Mononuclear cell (primary cell): ENCODE results near the gene URI1. TPM values are rescaled to one million over a fixed set of nuclear protein-coding genes. Genes with fewer than 3 reads are reported as not detected.

Source experiments
- H3K27me3 ChIP-seq: 2 replicates; pipeline ENCODE4 v1.6.0; 2011; ENCODE audit warnings: low read length, control low read depth; ENCODE audit not compliant: insufficient read depth
- H3K4me1 ChIP-seq: 2 replicates; pipeline ENCODE4 v1.5.1; 2011; ENCODE audit warnings: mild to moderate bottlenecking, low read length, control low read depth; ENCODE audit not compliant: insufficient read depth
- H3K4me3 ChIP-seq: 2 replicates; pipeline ENCODE4 v1.5.1; 2011; ENCODE audit warnings: mild to moderate bottlenecking, low read length, moderate library complexity
- H3K9me3 ChIP-seq: 2 replicates; pipeline ENCODE4 v1.5.1; 2011; ENCODE audit warnings: low read depth, mild to moderate bottlenecking, control low read depth, low read length
- total RNA-seq: library from RNA; depleted of rRNA; stranded (reverse); fragments of >200 nt; gene quantifications from one replicate; pipeline ENCODE4 v1.2.3, GENCODE V29; 2012

Gene URI1
- total RNA-seq, 1 donor: 78.5 TPM

GRCh38 chr19:30061223-30062064 lies 119.4 kb downstream of the URI1 start:
- H3K9me3 ChIP-seq: no peaks in the 10 kb centered on the region
- no peaks in the 10 kb centered on the region for H3K27me3 ChIP-seq
- H3K4me3 ChIP-seq: no peak overlapping the region
- H3K4me1 ChIP-seq: no peaks in the 10 kb centered on the region

DNA sequence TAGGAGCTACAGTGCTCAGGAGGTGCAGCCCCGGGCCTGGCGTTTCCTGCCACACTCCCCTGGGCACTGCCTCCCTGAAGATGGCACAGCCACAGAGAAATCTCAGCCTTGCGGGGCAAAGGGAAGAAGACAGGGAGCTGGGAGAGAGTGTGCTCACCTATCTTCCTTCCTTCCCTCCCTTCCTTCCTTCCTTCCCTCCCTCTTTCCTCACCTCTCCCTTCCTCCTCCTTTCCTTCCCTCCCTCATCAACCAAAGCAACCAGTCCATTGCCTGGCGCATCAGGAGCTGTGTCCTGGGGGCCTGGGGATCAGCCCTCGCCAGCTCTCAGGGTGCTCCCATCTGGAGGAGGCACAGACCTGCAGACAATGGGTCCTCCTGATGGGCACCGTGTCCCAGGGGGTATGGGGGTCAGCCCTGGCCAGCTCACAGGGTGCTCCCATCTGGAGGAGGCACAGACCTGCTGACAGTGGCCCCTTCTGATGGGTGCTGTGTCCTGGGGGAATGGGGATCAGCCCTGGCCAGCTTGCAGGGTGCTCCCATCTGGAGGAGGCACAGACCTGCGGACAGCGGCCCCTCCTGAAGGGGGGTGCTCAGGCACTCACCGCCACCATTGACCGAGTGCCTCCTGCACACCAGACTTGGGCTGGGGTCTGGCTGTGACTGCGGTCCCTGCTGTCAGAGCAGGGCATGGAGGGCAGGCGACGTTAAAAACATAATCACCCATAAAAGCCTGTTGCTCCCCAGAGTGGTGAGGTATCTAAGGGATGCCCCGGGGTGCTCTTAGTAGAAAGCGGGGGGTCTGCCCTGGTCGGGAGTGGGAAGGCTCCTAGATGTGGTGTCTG lies 120.2 kb downstream of the URI1 start:
- Histone ChIP-seq H3K27me3 (no peaks in the 10 kb centered on the region), H3K4me1 (no peaks in the 10 kb centered on the region), H3K4me3 (no peak overlapping the region), H3K9me3 (no peaks in the 10 kb centered on the region)

DNA sequence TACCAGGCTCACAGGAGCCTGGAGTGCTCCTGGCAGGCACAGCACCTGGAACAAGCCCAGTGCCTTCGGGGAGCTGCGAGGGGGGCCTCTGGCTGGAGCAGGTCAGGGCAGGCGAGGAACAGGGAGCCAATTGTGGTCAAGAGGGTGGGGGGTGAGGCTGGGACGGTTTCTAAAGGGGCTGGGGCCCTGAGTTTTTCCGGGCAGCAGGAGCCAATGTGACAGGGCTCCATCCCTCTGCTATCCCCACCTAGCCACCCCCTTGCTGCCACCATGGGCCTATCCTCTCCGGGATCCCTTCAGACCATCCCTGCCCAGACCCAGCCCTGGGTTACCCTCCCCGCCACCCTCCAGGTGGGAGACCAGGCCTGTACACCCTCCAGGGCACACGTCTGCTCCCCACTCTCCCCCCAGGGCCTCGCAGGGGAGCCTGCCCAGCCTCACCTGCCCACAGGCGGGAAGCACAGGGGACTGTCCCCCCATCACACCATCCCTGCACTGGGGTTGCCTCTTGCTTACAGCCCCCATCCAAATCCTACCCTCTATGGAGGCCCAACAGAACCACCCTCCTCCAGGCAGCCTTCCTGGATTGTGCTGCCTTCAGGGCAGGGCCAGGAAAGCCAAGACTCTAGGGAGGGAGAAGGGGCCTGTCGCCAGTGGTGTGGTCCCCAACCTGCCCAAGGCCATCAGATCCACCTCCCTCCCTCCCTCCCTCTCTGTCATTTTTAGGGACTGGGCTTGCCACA lies 121.0 kb downstream of the URI1 start:
- Histone ChIP-seq H3K27me3 (no peaks in the 10 kb centered on the region), H3K4me1 (no peaks in the 10 kb centered on the region), H3K9me3 (no peaks in the 10 kb centered on the region), H3K4me3 (no peak overlapping the region)

DNA sequence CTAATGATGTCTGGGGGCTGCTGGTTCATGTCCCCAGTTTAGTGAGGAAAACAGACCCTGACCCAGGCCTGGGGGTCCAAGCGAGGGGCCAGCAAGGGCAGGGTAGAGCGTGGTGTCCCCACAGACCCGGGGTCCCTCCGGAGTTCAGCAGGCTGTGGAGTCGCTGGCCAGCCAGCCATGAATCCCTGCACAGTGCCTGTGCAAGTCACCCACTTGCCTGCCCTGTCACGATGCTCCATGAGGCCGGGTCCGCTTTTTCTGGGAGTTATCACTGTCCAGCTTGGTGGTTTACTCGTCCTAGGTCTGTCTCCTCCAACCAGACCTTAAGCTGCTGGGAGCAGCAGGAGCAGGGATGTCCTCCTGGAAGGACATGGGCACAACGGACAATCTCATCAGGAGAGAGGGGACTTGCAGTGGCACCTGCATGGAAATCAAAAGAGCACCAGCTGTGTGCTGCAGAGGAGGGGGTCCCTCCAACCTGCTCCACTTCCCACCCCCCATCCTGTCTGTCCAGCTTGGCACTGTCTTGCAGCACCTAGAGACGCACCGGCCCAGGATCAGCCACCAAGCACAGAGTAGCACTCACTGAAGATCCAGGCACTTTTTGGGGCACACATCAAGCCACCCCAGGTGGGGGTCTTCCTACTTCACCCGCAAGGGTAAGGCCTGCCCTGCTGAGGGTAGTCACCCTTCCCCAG lies 121.8 kb downstream of the URI1 start:
- Histone ChIP-seq H3K9me3 (no peaks in the 10 kb centered on the region), H3K4me3 (no peak overlapping the region), H3K27me3 (no peaks in the 10 kb centered on the region), H3K4me1 (no peaks in the 10 kb centered on the region)

DNA sequence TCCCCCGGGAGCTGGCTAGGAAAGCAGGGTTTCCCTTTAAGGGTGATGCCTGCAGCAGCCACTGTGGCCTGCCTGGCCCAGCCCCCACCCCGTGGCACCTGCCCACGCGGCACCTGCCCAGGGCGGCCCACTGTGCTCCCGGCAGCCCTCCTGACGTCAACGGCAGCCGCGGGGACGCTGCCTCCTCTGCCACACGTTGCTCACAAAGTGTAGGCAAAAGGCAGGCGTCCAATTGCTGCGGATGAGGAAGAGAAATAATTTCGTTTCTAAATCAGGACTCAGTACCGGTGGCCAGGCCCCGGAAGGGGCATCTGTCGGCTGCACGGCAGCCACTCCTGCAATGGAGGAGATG lies 122.3 kb downstream of the URI1 start:
- no peaks in the 10 kb centered on the region for H3K27me3 ChIP-seq
- no peaks in the 10 kb centered on the region for H3K9me3 ChIP-seq
- H3K4me3 ChIP-seq: no peak overlapping the region
- no peaks in the 10 kb centered on the region for H3K4me1 ChIP-seq

DNA sequence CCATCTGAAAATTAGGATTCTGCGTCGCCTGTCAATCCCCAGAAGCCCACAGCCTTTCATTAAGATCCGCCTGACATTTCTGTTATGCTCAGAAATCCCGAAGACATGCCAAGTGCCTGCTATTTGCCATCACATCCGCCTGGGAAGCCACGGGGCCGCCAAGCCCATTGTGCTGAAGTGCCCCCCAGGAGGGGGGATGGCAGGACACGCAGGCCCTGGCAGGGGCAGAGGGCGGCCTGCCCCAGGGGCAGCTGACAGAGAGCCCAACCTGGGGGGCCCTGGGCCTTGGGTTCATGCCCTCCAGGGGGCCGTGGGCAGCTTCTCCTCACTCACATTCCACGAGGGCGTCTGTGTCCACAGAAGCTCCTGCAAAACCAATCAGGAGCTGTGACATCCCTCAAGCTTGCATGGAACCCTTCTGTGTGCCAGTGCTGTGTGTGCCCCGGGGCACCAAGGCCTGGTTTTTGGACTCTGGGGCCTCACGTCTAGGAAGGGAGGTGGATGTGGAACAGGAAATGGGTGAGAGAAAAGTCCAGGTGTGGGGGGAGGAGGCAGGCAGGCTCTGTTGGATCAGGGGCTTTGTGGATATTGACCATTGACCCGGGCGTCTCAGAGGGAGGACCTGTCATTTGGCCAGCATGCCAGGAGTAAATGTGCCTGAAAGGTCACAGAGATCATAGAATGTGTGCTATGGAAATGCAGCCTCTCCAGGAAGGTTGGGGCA lies 122.9 kb downstream of the URI1 start:
- no peak overlapping the region for H3K4me3 ChIP-seq
- no peaks in the 10 kb centered on the region for H3K27me3 ChIP-seq
- H3K4me1 ChIP-seq: no peaks in the 10 kb centered on the region
- no peaks in the 10 kb centered on the region for H3K9me3 ChIP-seq

DNA sequence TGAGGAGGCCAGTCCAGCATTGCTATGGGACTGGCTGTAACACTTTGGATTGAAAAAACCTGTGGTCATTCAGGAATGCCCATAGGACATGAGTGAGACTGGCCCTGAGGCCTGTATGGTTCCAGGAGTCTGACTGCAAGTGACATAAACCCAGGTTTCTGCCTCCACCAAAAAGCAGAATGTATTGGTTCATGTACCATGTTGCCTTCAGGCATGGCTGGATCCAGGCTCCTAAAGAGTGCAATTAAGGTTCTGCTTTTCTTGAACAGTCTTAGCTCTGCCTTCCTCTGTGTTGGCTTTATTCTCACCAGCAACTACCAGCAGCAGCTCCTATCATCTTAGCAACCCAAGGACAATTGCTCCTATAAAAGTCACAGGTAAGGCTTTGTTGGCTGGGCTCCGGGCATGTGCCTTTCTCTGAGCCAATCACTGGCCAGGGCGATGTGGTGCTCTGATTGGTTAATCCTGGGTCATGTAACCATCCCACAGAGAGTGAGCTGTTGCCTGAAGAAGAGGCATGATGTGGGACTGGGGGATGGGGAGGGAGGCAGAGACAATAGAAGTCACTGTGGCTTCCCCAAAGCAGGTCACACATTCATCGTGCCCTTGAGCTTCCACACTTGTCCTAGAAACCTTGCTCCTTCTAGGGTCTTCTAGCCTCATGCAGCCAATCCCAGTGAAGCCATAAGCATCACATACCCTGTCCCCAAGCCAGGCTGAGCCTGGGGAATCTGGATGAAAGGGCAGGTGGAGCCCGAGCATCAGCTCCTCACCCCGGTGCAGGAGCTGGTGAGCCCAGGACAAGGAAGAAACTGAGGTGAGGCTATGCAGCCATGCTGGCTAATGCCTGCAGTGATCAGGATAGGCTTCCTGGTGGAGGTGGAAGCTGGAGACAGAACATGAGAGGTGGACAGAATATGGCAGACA lies 123.9 kb downstream of the URI1 start:
- Histone ChIP-seq H3K4me3 (no peak overlapping the region), H3K9me3 (no peaks in the 10 kb centered on the region)

More for the DNA sequence above, 123.9 kb downstream of the URI1 start:
- no peaks in the 10 kb centered on the region for H3K4me1 ChIP-seq
- H3K27me3 ChIP-seq: no peaks in the 10 kb centered on the region

Other genes starting within 250 kb of the URI1 start
- gene C19orf12, start 227.0 kb upstream of the URI1 start, total RNA-seq: 8.8 TPM
- gene CCNE1, start 130.2 kb upstream of the URI1 start, total RNA-seq: 5.4 TPM